Esophagus squamous epithelium (tissue), 4 donors: ENCODE data around the gene NCF2.

Experiments used
- CTCF ChIP-seq, 6 experiments: fragments of 450-650 bp in 4 of 6; fragments of 200-600 bp in 2 of 6; sonication (generic) in 2 of 6; IDR thresholded peaks; one replicate each; pipeline ENCODE4 v1.5.1; 2016 to 2019; ENCODE audit warnings: antibody characterized with exemption in 6 of 6, mild to moderate bottlenecking in 4 of 6, moderate library complexity in 4 of 6
- POLR2A ChIP-seq, 4 donors: fragments of 450-650 bp; IDR thresholded peaks; one replicate each; pipeline ENCODE4 v1.6.1; 2017; ENCODE audit warnings: antibody characterized with exemption in 4 of 4, mild to moderate bottlenecking in 4 of 4, moderate library complexity in 3 of 4

- TF ChIP-seq CTCF (IDR thresholded peaks at IDR 0.05) (no peak), POLR2A (IDR thresholded peaks at IDR 0.05) (no peak)
These were observed 73.5 kb downstream of the NCF2 start for GRCh38 chr1:183516725-183517124.
